ENCODE results near the gene WDR11.
"Not testable (repeated sequence)": the region's sequence is repeated elsewhere in the genome, so short reads cannot be mapped to it uniquely, and the experiment has no call there.

Gene WDR11

DNA sequence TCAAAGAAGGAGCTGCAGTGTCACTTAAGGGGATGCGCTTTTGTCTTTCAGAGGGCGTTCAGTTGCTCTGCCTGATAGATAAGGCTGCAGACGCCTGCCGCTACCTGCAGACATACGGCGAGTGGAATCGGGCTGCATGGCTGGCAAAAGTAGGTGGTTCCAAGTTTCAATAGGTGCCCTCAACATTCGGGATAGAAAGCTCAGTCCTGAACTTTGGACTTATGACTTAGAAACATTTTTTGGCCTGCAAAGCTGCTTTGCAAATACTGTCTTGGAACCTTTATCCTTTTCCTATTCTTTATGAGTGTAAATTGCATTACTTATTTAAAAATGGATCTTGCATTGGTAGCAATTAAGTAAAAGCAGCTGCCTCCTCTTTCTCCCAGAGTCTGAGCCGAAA is 54.1 kb downstream of the WDR11 start:
- Histone ChIP-seq H3K9ac (ENCODE audit: low read length) (no peak overlapping the region), H3K4me2 (ENCODE audit: low read length, poor library complexity, severe bottlenecking) (no peak overlapping the region), H3K27ac (ENCODE audit: low read length, poor library complexity, severe bottlenecking) (no peak overlapping the region), H3K79me1 (replicated peaks; ENCODE audit: low read length, poor library complexity, severe bottlenecking) (peaks cover 1% of the 10 kb centered on the region), H3K27me3 (ENCODE audit: control insufficient read depth in 1 of 2, insufficient read depth in 1 of 2, low read length in 2 of 2) (no peaks in the 10 kb centered on the region), H4K8ac (ENCODE audit: low read length) (no peak overlapping the region), H4K91ac (ENCODE audit: low read length) (no peak overlapping the region), H3K4me1 (ENCODE audit: control insufficient read depth, insufficient read depth, low read depth, low read length) (no peaks in the 10 kb centered on the region), H3K9me3 (ENCODE audit: control insufficient read depth, low read length) (peaks cover 18% of the 10 kb centered on the region), H2BK120ac (ENCODE audit: low read depth, low read length) (no peak overlapping the region), H3K4me3 (ENCODE audit: insufficient read depth in 1 of 2, low read depth in 1 of 2, low read length in 2 of 2) (no peak overlapping the region), H2BK12ac (ENCODE audit: low read length in 2 of 2) (no peak overlapping the region), H2AK5ac (ENCODE audit: low read length, severe bottlenecking) (no peak overlapping the region), H3K14ac (ENCODE audit: low read length in 2 of 2) (no peak overlapping the region), H3K4ac (ENCODE audit: low read depth in 1 of 2, low read length in 2 of 2) (no peak overlapping the region), H3K36me3 (ENCODE audit: control insufficient read depth in 1 of 2, insufficient read depth in 2 of 2, low read depth in 1 of 2, low read length in 2 of 2) (peaks cover 44 to 98% of the 10 kb centered on the region in 2 experiments), H2BK15ac (ENCODE audit: low read depth, poor library complexity, severe bottlenecking) (no peak overlapping the region), H2BK5ac (ENCODE audit: low read depth, low read length, poor library complexity, severe bottlenecking) (no peak overlapping the region), H3K23ac (ENCODE audit: low read length in 2 of 2) (no peak overlapping the region), H3K18ac (ENCODE audit: low read depth in 1 of 2, low read length in 2 of 2) (no peak overlapping the region), H2AFZ (ENCODE audit: low read depth, low read length) (no peak overlapping the region)
- 87% methylated on average over 9 of the region's 9 CpGs for WGBS
- no peak for DNase-seq

DNA sequence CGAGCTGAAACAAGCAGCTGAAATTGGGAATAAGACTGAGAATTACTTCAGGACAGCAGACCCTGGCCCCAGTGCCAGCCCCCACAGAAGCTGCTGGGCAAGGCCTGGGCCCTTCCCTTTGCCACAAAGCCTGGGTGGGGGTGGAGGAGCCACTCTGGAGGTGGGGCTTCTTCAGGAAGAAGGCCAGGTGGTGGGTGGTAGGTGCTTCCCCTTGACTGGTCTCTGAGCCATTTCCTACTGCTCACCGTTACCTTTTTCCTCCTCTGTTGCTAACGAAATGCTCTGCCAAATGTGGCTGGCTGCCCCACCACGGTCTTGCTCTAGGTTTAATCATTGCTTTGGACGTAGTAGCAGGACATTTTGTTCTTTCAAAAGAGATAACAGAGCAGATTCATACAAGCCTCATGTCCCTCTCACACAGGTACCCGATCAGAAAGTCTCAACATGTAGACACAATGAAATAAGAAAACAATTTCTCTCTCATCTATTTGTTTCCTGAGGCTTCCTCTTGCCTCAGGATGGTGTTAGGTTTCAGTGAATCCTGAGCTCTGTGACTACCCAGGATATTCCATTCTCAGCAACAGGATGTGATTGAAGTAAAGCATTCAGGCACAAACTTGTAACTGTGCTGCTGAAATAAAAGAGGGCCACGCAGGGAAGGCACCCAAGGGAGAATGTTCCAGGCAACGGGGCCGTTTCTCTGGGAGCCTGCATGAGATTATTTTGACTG is 66.5 kb downstream of the WDR11 start:
- Histone ChIP-seq H2BK12ac (ENCODE audit: low read length in 2 of 2) (no peak overlapping the region), H3K9ac (ENCODE audit: low read length) (no peak overlapping the region), H4K91ac (ENCODE audit: low read length) (no peak overlapping the region), H3K23ac (ENCODE audit: low read length in 2 of 2) (no peak overlapping the region), H3K18ac (ENCODE audit: low read depth in 1 of 2, low read length in 2 of 2) (no peak overlapping the region), H2AK5ac (ENCODE audit: low read length, severe bottlenecking) (no peak overlapping the region), H3K4ac (ENCODE audit: low read depth in 1 of 2, low read length in 2 of 2) (no peak overlapping the region), H4K8ac (ENCODE audit: low read length) (no peak overlapping the region), H3K14ac (ENCODE audit: low read length in 2 of 2) (no peak overlapping the region), H2BK120ac (ENCODE audit: low read depth, low read length) (no peak overlapping the region), H3K4me1 (ENCODE audit: control insufficient read depth, insufficient read depth, low read depth, low read length) (no peaks in the 10 kb centered on the region), H3K4me2 (ENCODE audit: low read length, poor library complexity, severe bottlenecking) (no peak overlapping the region), H3K36me3 (ENCODE audit: control insufficient read depth in 1 of 2, insufficient read depth in 2 of 2, low read depth in 1 of 2, low read length in 2 of 2) (no peaks in the 10 kb centered on the region), H3K27ac (ENCODE audit: low read length, poor library complexity, severe bottlenecking) (no peak overlapping the region), H2BK15ac (ENCODE audit: low read depth, poor library complexity, severe bottlenecking) (no peak overlapping the region), H2BK5ac (ENCODE audit: low read depth, low read length, poor library complexity, severe bottlenecking) (no peak overlapping the region), H3K79me1 (replicated peaks; ENCODE audit: low read length, poor library complexity, severe bottlenecking) (no peaks in the 10 kb centered on the region), H3K9me3 (ENCODE audit: control insufficient read depth, low read length) (peaks cover 9% of the 10 kb centered on the region), H3K4me3 (ENCODE audit: insufficient read depth in 1 of 2, low read depth in 1 of 2, low read length in 2 of 2) (no peak overlapping the region), H3K27me3 (ENCODE audit: control insufficient read depth in 1 of 2, insufficient read depth in 1 of 2, low read length in 2 of 2) (no peaks in the 10 kb centered on the region), H2AFZ (ENCODE audit: low read depth, low read length) (no peak overlapping the region)
- DNase-seq = no peak
- WGBS = 86% methylated on average over 8 of the region's 9 CpGs

DNA sequence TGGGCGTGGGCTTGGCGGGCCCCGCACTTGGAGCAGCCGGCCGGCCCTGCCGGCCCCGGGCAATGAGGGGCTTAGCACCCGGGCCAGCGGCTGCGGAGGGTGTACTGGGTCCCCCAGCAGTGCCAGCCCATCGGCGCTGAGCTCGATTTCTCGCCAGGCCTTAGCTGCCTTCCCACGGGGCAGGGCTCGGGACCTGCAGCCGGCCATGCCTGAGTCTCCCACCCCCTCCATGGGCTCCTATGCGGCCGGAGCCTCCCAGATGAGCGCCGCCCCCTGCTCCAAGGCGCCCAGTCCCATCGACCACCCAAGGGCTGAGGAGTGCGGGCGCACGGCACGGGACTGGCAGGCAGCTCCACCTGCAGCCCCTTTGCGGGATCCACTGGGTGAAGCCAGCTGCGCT is 72.7 kb downstream of the WDR11 start:
- not testable (repeated sequence) for H3K4me3 ChIP-seq (ENCODE audit: insufficient read depth in 1 of 2, low read depth in 1 of 2, low read length in 2 of 2); H3K36me3 ChIP-seq (ENCODE audit: control insufficient read depth in 1 of 2, insufficient read depth in 2 of 2, low read depth in 1 of 2, low read length in 2 of 2); H2AFZ ChIP-seq (ENCODE audit: low read depth, low read length); H3K27ac ChIP-seq (ENCODE audit: low read length, poor library complexity, severe bottlenecking); H3K79me1 ChIP-seq (replicated peaks; ENCODE audit: low read length, poor library complexity, severe bottlenecking); H3K9ac ChIP-seq (ENCODE audit: low read length); H4K8ac ChIP-seq (ENCODE audit: low read length); DNase-seq; H3K14ac ChIP-seq (ENCODE audit: low read length in 2 of 2); H3K9me3 ChIP-seq (ENCODE audit: control insufficient read depth, low read length); H2BK120ac ChIP-seq (ENCODE audit: low read depth, low read length); H2BK5ac ChIP-seq (ENCODE audit: low read depth, low read length, poor library complexity, severe bottlenecking); H2AK5ac ChIP-seq (ENCODE audit: low read length, severe bottlenecking); H3K18ac ChIP-seq (ENCODE audit: low read depth in 1 of 2, low read length in 2 of 2); H3K4me2 ChIP-seq (ENCODE audit: low read length, poor library complexity, severe bottlenecking); H3K23ac ChIP-seq (ENCODE audit: low read length in 2 of 2); H3K27me3 ChIP-seq (ENCODE audit: control insufficient read depth in 1 of 2, insufficient read depth in 1 of 2, low read length in 2 of 2); H3K4me1 ChIP-seq (ENCODE audit: control insufficient read depth, insufficient read depth, low read depth, low read length); H2BK15ac ChIP-seq (ENCODE audit: low read depth, poor library complexity, severe bottlenecking); H3K4ac ChIP-seq (ENCODE audit: low read depth in 1 of 2, low read length in 2 of 2); H2BK12ac ChIP-seq (ENCODE audit: low read length in 2 of 2); H4K91ac ChIP-seq (ENCODE audit: low read length)
- WGBS = 86% methylated on average over 9 of the region's 29 CpGs

DNA sequence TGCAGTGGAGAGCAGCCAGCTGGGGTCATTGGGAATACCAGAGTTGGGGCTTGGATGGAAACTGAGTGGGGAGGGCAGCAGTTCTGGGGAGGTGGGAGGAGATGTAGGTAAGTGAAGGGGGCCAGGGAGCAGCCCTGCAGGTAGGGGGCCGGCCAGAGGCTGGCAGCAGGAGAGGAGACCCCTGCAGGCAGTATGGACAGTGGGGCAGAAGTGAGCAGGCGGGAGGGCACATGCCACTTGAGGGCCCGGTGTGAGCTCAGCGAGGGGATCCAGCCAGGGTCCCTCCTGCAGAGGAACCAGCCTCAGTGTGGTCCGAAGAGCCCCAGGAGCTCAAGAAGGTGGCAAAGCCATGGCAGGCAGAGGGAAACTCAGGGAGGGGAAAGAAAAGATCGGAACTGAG is 75.4 kb downstream of the WDR11 start:
- Histone ChIP-seq H4K91ac (ENCODE audit: low read length) (no peak overlapping the region), H2BK12ac (ENCODE audit: low read length in 2 of 2) (no peak overlapping the region), H3K4me2 (ENCODE audit: low read length, poor library complexity, severe bottlenecking) (no peak overlapping the region), H3K23ac (ENCODE audit: low read length in 2 of 2) (no peak overlapping the region), H3K9me3 (ENCODE audit: control insufficient read depth, low read length) (no peaks in the 10 kb centered on the region), H3K36me3 (ENCODE audit: control insufficient read depth in 1 of 2, insufficient read depth in 2 of 2, low read depth in 1 of 2, low read length in 2 of 2) (no peaks in the 10 kb centered on the region), H3K79me1 (replicated peaks; ENCODE audit: low read length, poor library complexity, severe bottlenecking) (no peaks in the 10 kb centered on the region), H2AK5ac (ENCODE audit: low read length, severe bottlenecking) (no peak overlapping the region), H2AFZ (ENCODE audit: low read depth, low read length) (no peak overlapping the region), H2BK15ac (ENCODE audit: low read depth, poor library complexity, severe bottlenecking) (no peak overlapping the region), H3K9ac (ENCODE audit: low read length) (no peak overlapping the region), H3K27ac (ENCODE audit: low read length, poor library complexity, severe bottlenecking) (no peak overlapping the region), H3K18ac (ENCODE audit: low read depth in 1 of 2, low read length in 2 of 2) (no peak overlapping the region), H3K4me1 (ENCODE audit: control insufficient read depth, insufficient read depth, low read depth, low read length) (no peaks in the 10 kb centered on the region), H2BK5ac (ENCODE audit: low read depth, low read length, poor library complexity, severe bottlenecking) (no peak overlapping the region), H2BK120ac (ENCODE audit: low read depth, low read length) (no peak overlapping the region), H3K4me3 (ENCODE audit: insufficient read depth in 1 of 2, low read depth in 1 of 2, low read length in 2 of 2) (no peak overlapping the region), H3K4ac (ENCODE audit: low read depth in 1 of 2, low read length in 2 of 2) (no peak overlapping the region), H3K14ac (ENCODE audit: low read length in 2 of 2) (no peak overlapping the region), H4K8ac (ENCODE audit: low read length) (no peak overlapping the region), H3K27me3 (ENCODE audit: control insufficient read depth in 1 of 2, insufficient read depth in 1 of 2, low read length in 2 of 2) (peaks cover 0 to 1% of the 10 kb centered on the region in 2 experiments)
- WGBS = 75% methylated on average over 6 of the region's 6 CpGs
- DNase-seq = no peak

All from mesenchymal stem cell (in vitro differentiated cells and primary cell).